OCI-LY3 (cell line): ENCODE data around the gene DEGS1.

Source experiments
- EZH2phosphoT487 ChIP-seq: fragments of 200-600 bp; shearing (Covaris generic); IDR thresholded peaks from 2 replicates; pipeline ENCODE4 v1.6.1; 2018; ENCODE audit warnings: antibody characterized with exemption, mixed run types, low read depth
- TF ChIP-seq, protein P1 (sequence below): fragments of 200-600, 300-600 bp; sonication (generic); IDR thresholded peaks from 2 replicates; pipeline ENCODE4 v1.5.1; 2014; ENCODE audit warnings: antibody characterized with exemption, low read length, low read depth

GRCh38 chr1:224163311-224163710 lies 19.7 kb upstream of the DEGS1 start:
- TF ChIP-seq, protein P1, sequence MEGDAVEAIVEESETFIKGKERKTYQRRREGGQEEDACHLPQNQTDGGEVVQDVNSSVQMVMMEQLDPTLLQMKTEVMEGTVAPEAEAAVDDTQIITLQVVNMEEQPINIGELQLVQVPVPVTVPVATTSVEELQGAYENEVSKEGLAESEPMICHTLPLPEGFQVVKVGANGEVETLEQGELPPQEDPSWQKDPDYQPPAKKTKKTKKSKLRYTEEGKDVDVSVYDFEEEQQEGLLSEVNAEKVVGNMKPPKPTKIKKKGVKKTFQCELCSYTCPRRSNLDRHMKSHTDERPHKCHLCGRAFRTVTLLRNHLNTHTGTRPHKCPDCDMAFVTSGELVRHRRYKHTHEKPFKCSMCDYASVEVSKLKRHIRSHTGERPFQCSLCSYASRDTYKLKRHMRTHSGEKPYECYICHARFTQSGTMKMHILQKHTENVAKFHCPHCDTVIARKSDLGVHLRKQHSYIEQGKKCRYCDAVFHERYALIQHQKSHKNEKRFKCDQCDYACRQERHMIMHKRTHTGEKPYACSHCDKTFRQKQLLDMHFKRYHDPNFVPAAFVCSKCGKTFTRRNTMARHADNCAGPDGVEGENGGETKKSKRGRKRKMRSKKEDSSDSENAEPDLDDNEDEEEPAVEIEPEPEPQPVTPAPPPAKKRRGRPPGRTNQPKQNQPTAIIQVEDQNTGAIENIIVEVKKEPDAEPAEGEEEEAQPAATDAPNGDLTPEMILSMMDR, result no peak
- TF ChIP-seq EZH2phosphoT487, result no peak
